SK-N-SH (cell line): ENCODE data around the gene IQCF2. TPM values are rescaled to one million over a fixed set of nuclear protein-coding genes. Genes with fewer than 3 reads are reported as not detected.

Source experiments
- CTCF ChIA-PET: fragments of 300-600, 350-600 bp; formaldehyde crosslinking; extraction: SDS; loops from one replicate; lab custom pipeline; 2021; lab: Yijun Ruan, JAX
- POLR2A ChIA-PET: fragments of 350-600 bp; sonication (Branson Sonifier 250); formaldehyde crosslinking; extraction: SDS; loops from one replicate; lab custom pipeline; 2020; ENCODE audit warnings: antibody characterized with exemption, inconsistent platforms; lab: Yijun Ruan, JAX
- DNase-seq: peaks from one replicate; pipeline ENCODE4 v3.0.0; 2012
- H2AFZ ChIP-seq: fragments of 200-600 bp; sonication (generic); 2 replicates; pipeline ENCODE4 v1.8.1; 2016; ENCODE audit warnings: antibody characterized with exemption, mild to moderate bottlenecking, low read depth
- H3F3A ChIP-seq: fragments of 200-600 bp; sonication (generic); replicated peaks from 2 replicates; pipeline ENCODE3; 2016; ENCODE audit warnings: antibody characterized with exemption, mild to moderate bottlenecking; ENCODE audit not compliant: insufficient read depth
- H3K27ac ChIP-seq, 2 experiments: fragments of 200-500 bp in 1 of 2; fragments of 200-600 bp in 1 of 2; sonication (Bioruptor generic) in 1 of 2; sonication (generic), shearing (Covaris generic) in 1 of 2; 2 replicates each; pipeline versions ENCODE4 v1.5.1 to v1.6.1; 2014 to 2016; ENCODE audit warnings: low read depth in 2 of 2, inconsistent platforms in 1 of 2, low read length in 1 of 2, mild to moderate bottlenecking in 1 of 2, mixed read lengths in 1 of 2
- H3K27me3 ChIP-seq: fragments of 200-600 bp; sonication (generic), shearing (Covaris generic); 2 replicates; pipeline ENCODE4 v1.6.1; 2016; ENCODE audit warnings: mixed run types; ENCODE audit not compliant: insufficient read depth
- H3K36me3 ChIP-seq, 2 experiments: fragments of 200-500 bp in 1 of 2; fragments of 200-600 bp in 1 of 2; sonication (Bioruptor generic) in 1 of 2; sonication (generic) in 1 of 2; replicated peaks in 1 of 2; 2 replicates each; pipeline versions ENCODE3 to v1.5.1; 2014 to 2016; ENCODE audit warnings: low read length in 1 of 2, mild to moderate bottlenecking in 1 of 2; ENCODE audit not compliant: insufficient read depth in 2 of 2, control insufficient read depth in 1 of 2
- H3K4me1 ChIP-seq, 2 experiments: fragments of 200-500 bp in 1 of 2; fragments of 200-600 bp in 1 of 2; sonication (Bioruptor generic) in 1 of 2; sonication (generic), shearing (Covaris generic) in 1 of 2; 2 replicates each; pipeline versions ENCODE4 v1.5.1 to v1.6.1; 2014 to 2016; ENCODE audit warnings: low read depth in 1 of 2, low read length in 1 of 2, mixed run types in 1 of 2; ENCODE audit not compliant: insufficient read depth in 2 of 2, control insufficient read depth in 1 of 2
- H3K4me2 ChIP-seq: fragments of 200-600 bp; sonication (generic), shearing (Covaris generic); 2 replicates; pipeline ENCODE4 v1.6.1; 2017; ENCODE audit warnings: mixed run types
- H3K4me3 ChIP-seq, 2 experiments: fragments of 200-500 bp in 1 of 2; fragments of 200-600 bp in 1 of 2; sonication (Bioruptor generic) in 1 of 2; sonication (generic), shearing (Covaris generic) in 1 of 2; 2 replicates each; pipeline versions ENCODE4 v1.5.1 to v1.8.1; 2014 to 2016; ENCODE audit warnings: low read depth in 2 of 2, inconsistent platforms in 1 of 2, low read length in 1 of 2, mild to moderate bottlenecking in 1 of 2, mixed read lengths in 1 of 2, moderate library complexity in 1 of 2
- H3K79me2 ChIP-seq: fragments of 200-600 bp; sonication (generic); 2 replicates; pipeline ENCODE4 v1.8.1; 2017; ENCODE audit warnings: mild to moderate bottlenecking; ENCODE audit not compliant: insufficient read depth
- H3K9ac ChIP-seq: fragments of 200-600 bp; sonication (generic); 2 replicates; pipeline ENCODE4 v1.6.1; 2017; ENCODE audit warnings: mixed run types
- H3K9me2 ChIP-seq: fragments of 200-600 bp; sonication (generic); 2 replicates; pipeline ENCODE4 v1.6.1; 2017; ENCODE audit warnings: mixed run types
- H3K9me3 ChIP-seq: fragments of 200-600 bp; sonication (generic); 2 replicates; pipeline ENCODE4 v1.6.1; 2017; ENCODE audit warnings: mixed run types, mild to moderate bottlenecking, moderate library complexity
- H4K20me1 ChIP-seq: fragments of 200-600 bp; sonication (generic); 2 replicates; pipeline ENCODE4 v1.6.1; 2017; ENCODE audit warnings: mild to moderate bottlenecking, mixed run types; ENCODE audit not compliant: insufficient read depth
- ELF1 ChIP-seq: IDR thresholded peaks from 2 replicates; pipeline ENCODE4 v1.4.0; 2012
- EP300 ChIP-seq, 2 experiments: IDR thresholded peaks; 2 replicates each; pipeline versions ENCODE4 v1.4.0 to v1.6.1; 2012; ENCODE audit warnings: borderline replicate concordance in 1 of 2, low read depth in 1 of 2, low read length in 1 of 2
- EZH2phosphoT487 ChIP-seq: fragments of 200-600 bp; sonication (generic); IDR thresholded peaks from 2 replicates; pipeline ENCODE4 v1.6.1; 2017; ENCODE audit warnings: low read depth, mixed run types, mild to moderate bottlenecking, antibody characterized with exemption, moderate library complexity, borderline replicate concordance
- FOSL2 ChIP-seq: IDR thresholded peaks from 2 replicates; pipeline ENCODE4 v1.4.0; 2012; ENCODE audit warnings: low read depth, mild to moderate bottlenecking, moderate library complexity, borderline replicate concordance
- FOXJ3 ChIP-seq: sonication (generic); formaldehyde crosslinking; IDR thresholded peaks from 2 replicates; pipeline ENCODE4 v1.5.1; 2020; ENCODE audit warnings: mild to moderate bottlenecking, missing genetic modification reagents
- FOXM1 ChIP-seq: IDR thresholded peaks from 2 replicates; pipeline ENCODE4 v1.4.0; 2012; ENCODE audit warnings: low read depth, mild to moderate bottlenecking
- GATA2 ChIP-seq: sonication (generic); formaldehyde crosslinking; IDR thresholded peaks from 2 replicates; pipeline ENCODE4 v1.5.0; 2020; ENCODE audit warnings: mild to moderate bottlenecking, missing genetic modification reagents
- JUND ChIP-seq: IDR thresholded peaks from 2 replicates; pipeline ENCODE4 v1.4.0; 2012
- MAX ChIP-seq: IDR thresholded peaks from 2 replicates; pipeline ENCODE4 v1.4.0; 2012; ENCODE audit warnings: low read depth
- NRF1 ChIP-seq: IDR thresholded peaks from 2 replicates; pipeline ENCODE4 v1.6.1; 2012; ENCODE audit warnings: low read depth, mild to moderate bottlenecking, low read length
- PBX3 ChIP-seq: IDR thresholded peaks from 2 replicates; pipeline ENCODE4; 2012
- RAD21 ChIP-seq: IDR thresholded peaks from 2 replicates; pipeline ENCODE4 v1.6.1; 2012; ENCODE audit warnings: mild to moderate bottlenecking, low read length
- RCOR1 ChIP-seq: fragments of 150-350 bp; IDR thresholded peaks from 2 replicates; pipeline ENCODE4 v1.6.1; 2017; ENCODE audit warnings: antibody characterized with exemption, low read length
- REST ChIP-seq: IDR thresholded peaks from 2 replicates; pipeline ENCODE4 v1.6.1; 2012; ENCODE audit warnings: mild to moderate bottlenecking, low read depth, low read length, moderate library complexity
- RXRA ChIP-seq: IDR thresholded peaks from 2 replicates; pipeline ENCODE4 v1.4.0; 2012; ENCODE audit warnings: low read depth, mild to moderate bottlenecking, borderline replicate concordance
- TEAD4 ChIP-seq: IDR thresholded peaks from 2 replicates; pipeline ENCODE4 v1.4.0; 2012; ENCODE audit warnings: mild to moderate bottlenecking, borderline replicate concordance; ENCODE audit not compliant: insufficient read depth
- USF2 ChIP-seq: fragments of 150-350 bp; IDR thresholded peaks from 2 replicates; pipeline ENCODE4 v1.6.1; 2017; ENCODE audit warnings: antibody characterized with exemption, low read length, low read depth, borderline replicate concordance
- YY1 ChIP-seq: IDR thresholded peaks from 2 replicates; pipeline ENCODE4 v1.4.0; 2012; ENCODE audit warnings: low read depth, mild to moderate bottlenecking
- WGBS: methylation state at CpG from one replicate; pipeline ENCODE4 v1.1.6; 2017; ENCODE audit warnings: low lambda C conversion rate; 5-methylcytosine and 5-hydroxymethylcytosine counted together
- polyA plus RNA-seq, 3 experiments: library from polyadenylated mRNA; depleted of rRNA; stranded (reverse); fragments of >200 nt; gene quantifications; 2 replicates each; pipeline ENCODE4 v1.2.3, GENCODE V29; 2012

Gene IQCF2
- polyA plus RNA-seq, 1 of the 3 experiments (the other 2 are of a cell fraction): not detected

- TF ChIP-seq NRF1 (no peak), RCOR1 (no peak), EP300 (IDR thresholded peaks at IDR 0.05; ENCODE audit: borderline replicate concordance in 1 of 2, low read depth in 1 of 2, low read length in 1 of 2) (no peak), JUND (no peak), FOXM1 (no peak), ELF1 (no peak)
Observed at GRCh38 chr3:51817375-51817774, 44.0 kb upstream of the IQCF2 start (continued).

GRCh38 chr3:51819151-51819550, 42.3 kb upstream of the IQCF2 start:
- H3K9ac ChIP-seq: no peak overlapping the region
- no peaks in the 10 kb centered on the region for H3K79me2 ChIP-seq
- peaks cover 0 to 6% of the 10 kb centered on the region in 2 experiments; a peak in 1 of 4 replicates for H3K4me1 ChIP-seq
- no peak overlapping the region for H2AFZ ChIP-seq
- H3K27me3 ChIP-seq: no peaks in the 10 kb centered on the region; the same call in 1 of the 2 replicates
- H3K27ac ChIP-seq: no peak overlapping the region
- ChIA-PET POLR2A (no interaction called here), CTCF (interaction anchor here (0.9 to 2.3 kb wide), 6 partner anchors 13 to 100 kb away, joined by 3 to 11 read pairs (median 4); no protein-coding TSS in a partner anchor)
- H3K9me2 ChIP-seq: no peaks in the 10 kb centered on the region
- no peaks in the 10 kb centered on the region for H3K9me3 ChIP-seq
- H3K4me2 ChIP-seq: no peak overlapping the region
- H4K20me1 ChIP-seq: no peaks in the 10 kb centered on the region
- no peaks in the 10 kb centered on the region for H3F3A ChIP-seq
- DNase-seq: no peak
- WGBS: 24% methylated on average over 7 of the region's 15 CpGs
- TF ChIP-seq YY1 (no peak), EZH2phosphoT487 (no peak), RXRA (no peak), USF2 (no peak), RAD21 (no peak), FOXJ3 (no peak), NRF1 (no peak), MAX (no peak), PBX3 (no peak), TEAD4 (no peak), REST (no peak), FOSL2 (no peak), GATA2 (CRISPR knock-in tag) (no peak)
- no peaks in the 10 kb centered on the region for H3K36me3 ChIP-seq
- no peak overlapping the region for H3K4me3 ChIP-seq
